BE2C (cell line): Measurements from ENCODE around the gene IDS.
A peak's percentile ranks its signal among the peaks of the same experiment; 100 is the strongest.
"Not testable (repeated sequence)": the region's sequence is repeated elsewhere in the genome, so short reads cannot be mapped to it uniquely, and the experiment has no call there.

ENCODE experiments used
- DNase-seq: peaks from one replicate; pipeline ENCODE4 v3.0.0-alpha.2; 2020
- H3K27me3 ChIP-seq: fragments of 250-450 bp; sonication (Bioruptor Pico); 2 replicates; pipeline ENCODE4 v1.5.1; 2020; ENCODE audit warnings: mild to moderate bottlenecking
- H3K36me3 ChIP-seq: fragments of 250-450 bp; sonication (Bioruptor Pico); 2 replicates; pipeline ENCODE4 v1.5.1; 2020; ENCODE audit warnings: mild to moderate bottlenecking
- H3K4me1 ChIP-seq: fragments of 250-450 bp; sonication (Bioruptor Pico); 2 replicates; pipeline ENCODE4 v1.5.1; 2020
- H3K4me3 ChIP-seq: 2 replicates; pipeline ENCODE4 v1.5.1; 2011; ENCODE audit warnings: low read depth, low read length
- H3K9me3 ChIP-seq: fragments of 250-450 bp; sonication (Bioruptor Pico); 2 replicates; pipeline ENCODE4 v1.5.1; 2020
- TF ChIP-seq, protein P1 (sequence below): IDR thresholded peaks from 2 replicates; pipeline ENCODE4 v1.5.1; 2012; ENCODE audit warnings: mild to moderate bottlenecking, low read depth, low read length

IDS gene

DNA sequence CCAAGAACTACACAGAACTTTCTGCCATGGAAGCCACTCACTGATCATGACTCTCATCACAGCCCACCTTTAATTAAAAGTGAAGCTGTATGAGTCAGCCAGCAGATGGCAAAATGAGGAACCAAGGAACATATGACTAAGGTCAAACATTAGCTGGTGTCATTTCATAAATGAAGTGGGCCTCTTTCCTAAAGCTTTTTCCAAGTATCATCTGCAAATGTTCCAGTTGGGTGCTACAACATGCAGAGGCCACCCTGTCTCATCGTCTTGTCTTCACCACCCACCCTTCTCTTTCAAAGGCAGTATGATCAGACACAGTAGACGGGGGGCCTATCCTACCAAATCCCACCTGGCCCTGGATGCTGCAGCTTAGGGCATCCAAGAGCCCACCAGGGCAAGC, 26.5 kb upstream of the IDS start:
- no peak for DNase-seq
- Histone ChIP-seq H3K4me3 (no peak overlapping the region), H3K4me1 (no peaks in the 10 kb centered on the region), H3K27me3 (no peaks in the 10 kb centered on the region), H3K9me3 (no peaks in the 10 kb centered on the region), H3K36me3 (no peaks in the 10 kb centered on the region)
- TF ChIP-seq, protein P1, sequence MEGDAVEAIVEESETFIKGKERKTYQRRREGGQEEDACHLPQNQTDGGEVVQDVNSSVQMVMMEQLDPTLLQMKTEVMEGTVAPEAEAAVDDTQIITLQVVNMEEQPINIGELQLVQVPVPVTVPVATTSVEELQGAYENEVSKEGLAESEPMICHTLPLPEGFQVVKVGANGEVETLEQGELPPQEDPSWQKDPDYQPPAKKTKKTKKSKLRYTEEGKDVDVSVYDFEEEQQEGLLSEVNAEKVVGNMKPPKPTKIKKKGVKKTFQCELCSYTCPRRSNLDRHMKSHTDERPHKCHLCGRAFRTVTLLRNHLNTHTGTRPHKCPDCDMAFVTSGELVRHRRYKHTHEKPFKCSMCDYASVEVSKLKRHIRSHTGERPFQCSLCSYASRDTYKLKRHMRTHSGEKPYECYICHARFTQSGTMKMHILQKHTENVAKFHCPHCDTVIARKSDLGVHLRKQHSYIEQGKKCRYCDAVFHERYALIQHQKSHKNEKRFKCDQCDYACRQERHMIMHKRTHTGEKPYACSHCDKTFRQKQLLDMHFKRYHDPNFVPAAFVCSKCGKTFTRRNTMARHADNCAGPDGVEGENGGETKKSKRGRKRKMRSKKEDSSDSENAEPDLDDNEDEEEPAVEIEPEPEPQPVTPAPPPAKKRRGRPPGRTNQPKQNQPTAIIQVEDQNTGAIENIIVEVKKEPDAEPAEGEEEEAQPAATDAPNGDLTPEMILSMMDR, result no peak

DNA sequence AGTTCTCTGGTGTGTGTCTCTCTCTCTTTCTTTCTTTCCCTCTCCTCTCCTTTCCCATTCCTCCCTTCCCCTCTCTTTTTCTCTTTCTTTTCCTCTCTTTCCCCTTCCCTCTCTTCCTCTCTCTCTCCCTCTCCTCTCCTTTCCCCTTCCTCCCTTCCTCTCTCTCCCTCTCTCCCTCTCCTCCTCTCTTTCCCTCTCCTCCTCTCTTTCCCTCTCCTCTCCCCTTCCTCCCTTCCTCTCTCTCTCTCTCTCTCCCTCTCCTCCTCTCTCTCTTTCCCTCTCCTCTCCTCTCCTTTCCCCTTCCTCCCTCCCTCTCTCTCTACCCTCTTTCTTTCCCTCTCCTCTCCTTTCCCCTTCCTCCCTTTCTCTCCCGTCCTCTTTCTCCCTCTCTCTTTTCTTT, 23.3 kb upstream of the IDS start:
- no peaks in the 10 kb centered on the region for H3K27me3 ChIP-seq
- no peak for DNase-seq
- no peak overlapping the region for H3K4me3 ChIP-seq
- no peaks in the 10 kb centered on the region for H3K9me3 ChIP-seq
- H3K4me1 ChIP-seq, result peaks cover 10% of the 10 kb centered on the region
- TF ChIP-seq, protein P1, result no peak
- H3K36me3 ChIP-seq, result no peaks in the 10 kb centered on the region

DNA sequence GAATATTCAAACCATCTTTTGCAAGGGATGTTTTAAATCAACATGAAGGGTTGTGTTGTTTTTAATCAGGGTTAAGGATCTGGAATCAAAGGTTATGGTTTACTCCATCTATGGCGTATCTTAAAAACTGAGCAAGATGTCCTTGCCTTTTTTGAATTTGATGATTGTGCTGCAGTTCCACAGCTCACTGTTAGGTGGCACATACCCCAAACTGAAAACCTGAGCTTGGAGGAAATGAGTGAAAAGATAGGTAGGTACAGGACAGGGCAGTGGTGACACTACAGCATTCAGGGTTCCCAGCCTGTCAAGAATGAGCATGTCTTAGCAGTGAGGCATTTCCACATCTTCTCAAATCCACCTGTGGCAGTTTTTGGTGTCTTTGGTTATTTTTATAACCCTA, 22.6 kb upstream of the IDS start:
- Histone ChIP-seq H3K4me3 (no peak overlapping the region), H3K9me3 (no peaks in the 10 kb centered on the region), H3K4me1 (peaks cover 10% of the 10 kb centered on the region), H3K36me3 (no peaks in the 10 kb centered on the region), H3K27me3 (no peaks in the 10 kb centered on the region)
- DNase-seq, result no peak
- TF ChIP-seq, protein P1, result peak; percentile 59

GRCh38 chrX:149526318-149527033, 21.4 kb upstream of the IDS start:
- H3K36me3 ChIP-seq, H3K9me3 ChIP-seq, H3K4me3 ChIP-seq, H3K27me3 ChIP-seq, DNase-seq, H3K4me1 ChIP-seq: not testable (repeated sequence)

DNA sequence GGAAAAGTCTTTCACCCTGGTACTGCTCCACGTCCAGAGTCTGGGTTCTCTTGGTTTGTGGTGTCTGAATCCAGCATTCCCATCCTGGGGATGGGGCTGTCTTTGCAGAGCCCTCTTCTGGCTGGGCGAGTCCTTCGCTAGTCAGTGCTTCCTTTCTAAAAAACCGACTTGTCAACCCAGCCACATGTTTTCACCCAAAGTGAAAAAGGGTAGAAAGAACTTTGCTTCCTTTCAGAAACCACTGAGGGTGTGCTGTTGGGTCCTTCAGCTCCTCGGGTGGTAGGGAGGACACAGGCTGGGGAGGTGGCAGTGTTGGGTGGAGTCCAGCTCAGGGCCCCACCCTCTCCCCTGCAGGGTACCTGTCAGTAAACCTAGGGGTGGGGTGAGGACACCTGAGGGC, 20.8 kb upstream of the IDS start:
- not testable (repeated sequence) for H3K9me3 ChIP-seq, DNase-seq, H3K36me3 ChIP-seq, H3K4me1 ChIP-seq, H3K4me3 ChIP-seq, H3K27me3 ChIP-seq

DNA sequence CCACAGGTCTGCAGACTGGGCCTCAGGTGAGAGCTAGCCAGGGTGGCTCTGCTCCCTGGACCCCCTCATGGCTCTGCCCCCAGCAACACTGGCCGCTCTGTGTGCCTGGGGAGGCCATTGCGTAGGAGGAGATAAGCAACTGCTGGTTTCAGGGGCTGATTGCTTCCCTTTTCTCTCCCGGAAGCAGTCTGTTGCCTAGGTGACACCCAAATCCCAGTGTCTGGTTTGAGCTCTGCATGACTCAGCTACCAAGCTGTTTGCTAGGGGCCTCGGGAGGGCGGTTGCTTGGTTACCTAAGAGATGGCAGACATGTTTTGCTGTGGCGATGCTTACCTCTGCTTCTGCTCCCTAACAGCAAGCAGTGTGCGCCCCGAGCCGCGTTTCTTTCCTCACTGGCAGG, 20.3 kb upstream of the IDS start:
- H3K4me3 ChIP-seq, H3K27me3 ChIP-seq, H3K4me1 ChIP-seq, H3K9me3 ChIP-seq, H3K36me3 ChIP-seq: not testable (repeated sequence)
- peak; percentile 70 for DNase-seq

DNA sequence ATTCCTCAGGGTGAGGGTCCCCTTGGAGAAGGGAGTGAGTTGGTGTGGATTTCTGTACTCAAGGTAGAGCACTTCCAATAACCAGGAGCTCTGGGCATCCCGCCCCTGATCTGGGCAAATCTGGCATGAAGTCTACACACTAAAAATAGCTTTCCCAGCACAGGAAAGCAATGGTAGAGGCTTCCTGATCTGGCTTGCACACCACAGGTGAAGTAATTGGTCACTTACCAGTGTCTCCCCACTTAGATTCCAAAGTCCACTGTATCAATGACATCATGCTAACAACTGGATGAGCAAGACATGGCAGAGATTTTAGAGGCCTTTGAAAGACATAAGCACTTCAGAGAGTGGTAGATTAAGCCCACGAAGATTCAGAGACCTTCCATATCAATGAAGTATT, 17.8 kb upstream of the IDS start:
- Histone ChIP-seq H3K27me3 (no peaks in the 10 kb centered on the region), H3K9me3 (no peaks in the 10 kb centered on the region), H3K4me1 (peaks cover 10% of the 10 kb centered on the region), H3K4me3 (no peak overlapping the region), H3K36me3 (no peaks in the 10 kb centered on the region)
- DNase-seq, result no peak
- TF ChIP-seq, protein P1, result no peak

DNA sequence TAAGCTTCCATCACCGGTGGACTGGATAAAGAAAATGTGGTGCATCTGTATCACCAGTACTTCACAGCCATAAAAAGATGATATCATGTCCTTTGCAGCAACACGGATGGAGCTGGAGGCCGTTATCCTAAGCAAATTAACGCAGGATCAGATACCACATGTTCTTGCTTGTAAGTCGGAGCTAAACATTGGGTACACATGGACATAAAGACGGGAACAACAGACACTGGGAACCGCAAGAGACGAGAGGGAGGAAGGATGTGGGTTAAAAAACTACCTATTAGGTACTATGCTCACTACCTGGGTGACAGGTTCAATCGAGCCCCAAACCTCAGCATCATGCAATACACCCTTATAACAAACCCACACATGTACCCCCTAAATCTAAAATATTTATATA, 16.3 kb upstream of the IDS start:
- Histone ChIP-seq H3K4me3 (no peak overlapping the region), H3K9me3 (no peaks in the 10 kb centered on the region), H3K27me3 (no peaks in the 10 kb centered on the region), H3K4me1 (peaks cover 10% of the 10 kb centered on the region), H3K36me3 (no peaks in the 10 kb centered on the region)
- TF ChIP-seq, protein P1, result no peak
- no peak for DNase-seq

- H3K36me3 ChIP-seq, H3K9me3 ChIP-seq, H3K4me3 ChIP-seq, H3K27me3 ChIP-seq, DNase-seq, H3K4me1 ChIP-seq: not testable (repeated sequence)
Observed at GRCh38 chrX:149520636-149521277, 15.7 kb upstream of the IDS start.
